Astrocyte of the cerebellum (primary cell): ENCODE measurements around the gene AMOT.

Experiments
- DNase-seq: peaks from one replicate; pipeline ENCODE4 v3.0.0-alpha.2; 2011; ENCODE audit warnings: low read depth
- H3K4me3 ChIP-seq: 2 replicates; pipeline ENCODE4 v1.5.1; 2011; ENCODE audit warnings: mild to moderate bottlenecking, low read depth, low read length, moderate library complexity
- in situ Hi-C: cut with HindIII; loops from 2 replicates; pipeline ENCODE4 v1.10.0; 2017; ENCODE audit warnings: low sequenced_read_pairs
- TF ChIP-seq, protein P1 (sequence below): IDR thresholded peaks from 2 replicates; pipeline ENCODE4 v1.5.1; 2012; ENCODE audit warnings: low read length, low read depth, moderate library complexity, mild to moderate bottlenecking; ENCODE audit errors: missing control alignments

AMOT gene

DNA sequence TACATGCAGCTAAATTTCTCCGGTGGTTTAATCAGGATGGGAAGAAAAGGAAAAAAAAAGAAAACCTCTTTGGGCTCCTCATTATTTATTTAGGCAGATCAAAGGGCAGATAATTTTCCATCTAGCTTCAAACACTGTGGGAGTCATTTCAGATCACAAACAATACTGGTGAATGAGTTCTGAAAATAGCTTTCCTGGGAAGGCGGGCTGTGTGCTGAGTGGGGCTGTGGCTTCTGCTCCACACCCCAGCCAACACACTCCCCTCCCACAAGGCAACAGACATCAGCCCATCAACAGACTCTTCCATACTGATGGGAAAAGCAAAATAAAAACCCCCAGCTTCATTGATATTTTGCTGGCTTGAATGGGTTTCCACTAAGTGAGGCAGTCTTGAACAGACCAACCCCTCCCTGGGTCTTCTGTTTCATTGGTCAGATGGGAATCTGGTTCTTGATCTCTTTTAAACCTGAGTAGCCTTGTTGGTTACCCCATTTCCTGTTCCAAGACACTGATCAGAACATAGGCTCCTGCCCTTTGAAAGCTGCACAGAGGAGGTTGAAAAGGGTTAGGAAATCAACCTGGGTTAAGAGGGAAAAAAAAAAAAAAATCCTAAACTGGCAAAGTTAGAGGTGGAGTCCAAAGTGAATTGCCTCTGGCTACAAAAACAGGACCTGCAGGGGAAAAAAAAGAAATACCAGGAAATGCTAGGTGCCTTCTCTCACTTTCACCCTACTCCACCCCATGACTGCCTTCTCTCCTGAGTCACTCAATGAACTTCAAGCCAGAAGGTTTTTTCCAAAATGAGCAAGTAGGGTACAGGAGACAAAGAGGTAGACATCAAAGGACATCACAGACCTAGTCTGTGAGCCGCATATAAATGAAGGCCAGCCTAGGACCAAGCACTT, 20.0 kb downstream of the AMOT start:
- DNase-seq: no peak
- H3K4me3 ChIP-seq: no peak overlapping the region
- in situ Hi-C loops: no loop called here
- TF ChIP-seq, protein P1, sequence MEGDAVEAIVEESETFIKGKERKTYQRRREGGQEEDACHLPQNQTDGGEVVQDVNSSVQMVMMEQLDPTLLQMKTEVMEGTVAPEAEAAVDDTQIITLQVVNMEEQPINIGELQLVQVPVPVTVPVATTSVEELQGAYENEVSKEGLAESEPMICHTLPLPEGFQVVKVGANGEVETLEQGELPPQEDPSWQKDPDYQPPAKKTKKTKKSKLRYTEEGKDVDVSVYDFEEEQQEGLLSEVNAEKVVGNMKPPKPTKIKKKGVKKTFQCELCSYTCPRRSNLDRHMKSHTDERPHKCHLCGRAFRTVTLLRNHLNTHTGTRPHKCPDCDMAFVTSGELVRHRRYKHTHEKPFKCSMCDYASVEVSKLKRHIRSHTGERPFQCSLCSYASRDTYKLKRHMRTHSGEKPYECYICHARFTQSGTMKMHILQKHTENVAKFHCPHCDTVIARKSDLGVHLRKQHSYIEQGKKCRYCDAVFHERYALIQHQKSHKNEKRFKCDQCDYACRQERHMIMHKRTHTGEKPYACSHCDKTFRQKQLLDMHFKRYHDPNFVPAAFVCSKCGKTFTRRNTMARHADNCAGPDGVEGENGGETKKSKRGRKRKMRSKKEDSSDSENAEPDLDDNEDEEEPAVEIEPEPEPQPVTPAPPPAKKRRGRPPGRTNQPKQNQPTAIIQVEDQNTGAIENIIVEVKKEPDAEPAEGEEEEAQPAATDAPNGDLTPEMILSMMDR: no peak

DNA sequence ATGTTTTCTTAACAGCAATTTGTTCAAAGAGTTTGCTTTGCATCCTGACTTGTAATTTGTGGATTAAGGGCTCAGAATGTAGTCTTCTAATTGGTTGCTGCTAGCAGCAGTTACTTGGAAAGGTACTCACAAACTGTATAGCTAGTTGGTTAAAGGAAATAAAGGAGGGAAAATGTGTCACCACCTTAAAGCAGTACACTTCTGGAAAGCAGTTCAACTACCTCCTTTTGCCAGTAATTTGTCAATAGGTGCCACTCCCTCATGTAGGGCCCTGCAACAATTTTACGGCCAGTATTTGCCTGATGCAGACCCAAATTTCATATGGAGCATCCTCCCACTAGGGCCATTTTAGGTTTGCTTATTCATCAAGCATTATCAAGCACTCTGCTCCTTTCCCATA, 20.8 kb downstream of the AMOT start:
- in situ Hi-C loops: no loop called here
- TF ChIP-seq, protein P1: no peak
- H3K4me3 ChIP-seq: no peak overlapping the region
- DNase-seq: no peak

DNA sequence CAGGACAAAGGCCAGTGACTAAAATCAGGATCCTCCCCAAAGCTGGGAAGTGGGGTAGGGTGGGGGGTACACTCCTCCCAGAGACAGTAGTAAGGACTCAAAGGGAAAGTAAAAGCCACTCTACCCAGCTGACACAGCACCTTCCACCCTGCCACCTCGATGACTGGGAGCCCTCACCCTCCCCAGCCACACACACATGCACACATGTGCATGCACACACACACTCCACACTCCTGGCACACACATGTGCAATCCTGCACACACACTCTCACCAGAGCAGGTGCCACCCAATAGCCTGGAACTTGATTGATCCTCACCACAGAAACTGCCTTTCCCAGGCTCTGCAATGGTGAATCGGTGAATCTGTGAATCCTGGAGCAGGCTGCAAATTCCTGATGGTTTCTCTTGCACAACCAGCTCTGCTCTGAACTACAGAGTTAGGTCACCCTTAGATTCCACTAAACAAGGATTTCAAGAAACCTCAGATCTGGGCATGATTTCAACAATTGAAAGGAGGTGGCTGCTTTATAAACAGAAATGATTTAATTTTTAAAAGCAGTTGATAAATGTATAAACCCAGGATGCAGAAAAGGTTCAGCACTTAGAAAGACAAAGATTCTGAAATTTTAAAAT, 21.5 kb downstream of the AMOT start:
- DNase-seq: peak; percentile 87

DNA sequence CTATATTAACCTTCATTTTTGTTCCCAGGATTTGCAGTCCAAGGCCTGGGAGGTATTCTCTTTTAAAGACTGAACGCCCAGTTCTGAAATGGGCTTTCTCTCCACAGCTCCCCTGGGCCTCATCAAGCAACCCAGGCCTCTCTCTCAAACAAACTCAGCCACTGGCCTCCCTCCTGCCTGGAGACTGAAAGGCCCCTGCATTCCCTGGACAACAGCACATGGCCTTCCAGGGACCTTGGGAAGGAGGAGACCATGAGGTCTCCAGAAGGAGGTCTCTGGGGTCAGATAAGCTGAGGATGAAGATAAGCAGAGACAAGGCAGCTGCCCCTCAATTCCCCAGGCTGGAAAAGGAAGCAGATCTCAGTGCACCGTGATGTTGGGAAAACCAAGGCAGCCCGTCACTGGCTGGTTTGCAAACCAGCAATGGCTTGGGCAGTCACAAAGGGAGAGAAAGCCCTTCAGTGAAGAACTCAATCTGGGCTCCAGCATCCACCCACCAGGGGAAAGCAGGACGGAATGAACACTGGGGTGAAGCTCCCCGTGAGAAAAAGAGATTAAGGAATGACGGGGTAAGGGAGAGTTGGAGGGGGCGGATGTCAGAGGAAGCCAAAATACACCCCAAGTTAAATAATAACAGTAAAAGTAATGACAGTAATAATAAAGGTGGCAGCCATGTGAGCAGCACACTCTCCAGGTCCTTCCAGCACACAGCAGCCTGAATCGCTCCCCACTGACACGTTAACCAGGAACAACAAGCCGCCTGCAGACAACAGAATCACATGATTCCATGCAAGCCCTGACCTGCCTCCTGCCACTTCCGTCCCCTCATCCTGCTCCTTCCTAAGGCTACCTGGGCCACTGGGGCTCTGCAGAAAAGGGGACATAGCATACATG, 22.3 kb downstream of the AMOT start:
- H3K4me3 ChIP-seq: no peak overlapping the region
- in situ Hi-C loops: no loop called here
- TF ChIP-seq, protein P1: no peak
- DNase-seq: no peak

More for the DNA sequence above, 21.5 kb downstream of the AMOT start:
- no peak overlapping the region for H3K4me3 ChIP-seq
- in situ Hi-C loops: no loop called here
- TF ChIP-seq, protein P1: no peak

DNA sequence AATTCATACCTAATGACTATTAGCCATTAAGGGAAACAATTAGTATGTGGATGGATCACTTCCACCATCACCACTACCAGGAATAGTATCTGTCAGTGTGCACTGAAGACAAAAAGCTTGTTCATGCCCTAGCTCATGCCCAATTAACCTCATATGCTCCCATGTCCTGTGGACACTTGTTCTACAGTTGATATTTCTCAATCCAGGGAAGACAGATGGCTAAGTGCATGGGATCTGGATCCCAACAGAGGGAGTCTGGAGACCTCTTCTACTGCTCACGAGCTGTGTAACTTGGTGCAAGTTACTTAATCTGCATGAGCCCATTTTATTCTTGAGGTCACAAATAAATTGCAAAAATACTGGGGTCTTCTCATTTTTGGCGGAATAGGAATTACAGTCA, 23.7 kb downstream of the AMOT start:
- in situ Hi-C loops: no loop called here
- DNase-seq: no peak
- TF ChIP-seq, protein P1: no peak
- no peak overlapping the region for H3K4me3 ChIP-seq

DNA sequence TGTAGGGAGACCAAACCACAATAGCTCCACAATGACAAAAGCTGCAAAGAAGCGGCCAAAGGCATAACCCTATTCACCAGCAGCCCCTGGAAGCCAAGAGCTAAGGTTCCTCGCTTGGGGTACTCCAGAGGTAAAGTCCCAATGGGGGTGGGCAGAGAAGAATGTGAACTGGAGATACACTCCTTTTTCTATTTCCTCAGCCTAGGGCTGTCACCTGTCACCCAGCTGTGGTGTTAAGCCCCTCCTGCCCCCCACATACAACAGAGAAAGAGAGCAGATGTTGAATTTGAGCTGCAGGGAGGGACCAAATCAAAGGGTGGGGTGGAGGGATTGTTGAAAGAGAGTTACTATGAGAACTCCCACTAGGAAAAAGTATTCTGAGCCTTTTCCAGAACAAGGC, 26.1 kb downstream of the AMOT start:
- TF ChIP-seq, protein P1: no peak
- in situ Hi-C loops: loop anchor here (5.0 kb wide), 1 partner anchor 42 kb away; no protein-coding TSS in a partner anchor
- no peak overlapping the region for H3K4me3 ChIP-seq
- no peak for DNase-seq
